NAMALWA (cell line): Measurements from ENCODE around the gene HDAC7.

Experiments used
- DNase-seq: peaks from one replicate; pipeline ENCODE4 v3.0.0-alpha.2; 2015; ENCODE audit warnings: low spot score

The HDAC7 gene

DNA sequence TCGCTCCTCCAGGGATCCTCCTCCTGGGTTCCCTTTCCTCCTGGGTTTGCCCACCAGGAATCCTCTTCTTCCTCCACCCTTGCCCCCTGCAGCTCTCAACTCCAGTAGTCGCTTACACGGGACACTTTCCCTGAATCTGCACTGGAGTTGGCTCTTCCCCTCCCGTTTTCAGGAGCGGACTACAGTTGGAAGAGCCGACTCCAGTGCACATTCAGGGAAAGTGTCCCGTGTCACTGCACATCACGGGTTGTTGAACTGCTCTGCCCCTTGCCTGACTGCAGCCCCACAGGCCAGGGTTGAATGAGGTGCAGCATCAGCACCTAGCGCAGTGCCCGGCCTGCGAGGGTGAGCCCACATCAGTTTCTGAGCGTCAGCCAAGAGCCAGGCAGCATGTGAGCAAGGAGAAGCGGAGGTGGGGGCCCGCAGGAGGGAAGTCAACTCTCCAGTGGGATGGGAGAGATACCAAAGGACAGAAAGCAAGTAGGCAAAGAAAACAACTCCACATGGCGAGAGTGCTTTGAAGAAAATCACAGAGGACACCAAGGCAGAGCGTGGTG is 74.1 kb downstream of the HDAC7 start:
- DNase-seq: no peak

GRCh38 chr12:47744778-47745436 is 74.8 kb downstream of the HDAC7 start:
- no peak for DNase-seq

DNA sequence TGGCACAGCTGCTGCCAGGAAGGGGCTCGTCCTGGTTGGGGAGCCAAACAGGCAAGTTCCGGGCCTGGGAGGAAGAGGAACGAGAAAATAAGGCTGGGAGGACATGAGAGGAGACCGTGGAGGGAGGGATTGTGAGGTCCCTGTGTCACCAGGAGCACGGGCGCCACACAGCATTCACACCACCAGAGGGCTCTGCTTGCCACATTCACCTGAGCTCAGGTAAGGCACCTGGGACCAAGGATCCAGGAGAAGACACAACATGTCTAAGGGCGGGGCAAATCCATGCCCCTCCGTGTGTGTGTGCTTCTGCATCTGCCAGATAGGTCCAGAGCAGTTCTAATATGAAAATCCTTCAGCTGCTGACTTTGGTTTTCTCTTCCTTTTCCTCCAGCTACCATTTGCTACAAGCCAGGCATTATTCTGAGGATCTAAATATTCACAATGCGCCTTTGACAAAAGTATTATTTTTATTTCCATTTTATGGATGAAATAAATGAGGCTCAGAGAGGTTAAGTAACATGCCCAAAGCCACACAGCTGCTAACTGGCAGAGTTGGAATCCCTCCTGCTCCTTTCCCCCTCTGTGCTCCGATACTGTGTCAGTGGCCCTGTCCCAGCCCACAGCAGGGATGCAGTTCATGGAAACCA is 75.6 kb downstream of the HDAC7 start:
- DNase-seq: no peak

DNA sequence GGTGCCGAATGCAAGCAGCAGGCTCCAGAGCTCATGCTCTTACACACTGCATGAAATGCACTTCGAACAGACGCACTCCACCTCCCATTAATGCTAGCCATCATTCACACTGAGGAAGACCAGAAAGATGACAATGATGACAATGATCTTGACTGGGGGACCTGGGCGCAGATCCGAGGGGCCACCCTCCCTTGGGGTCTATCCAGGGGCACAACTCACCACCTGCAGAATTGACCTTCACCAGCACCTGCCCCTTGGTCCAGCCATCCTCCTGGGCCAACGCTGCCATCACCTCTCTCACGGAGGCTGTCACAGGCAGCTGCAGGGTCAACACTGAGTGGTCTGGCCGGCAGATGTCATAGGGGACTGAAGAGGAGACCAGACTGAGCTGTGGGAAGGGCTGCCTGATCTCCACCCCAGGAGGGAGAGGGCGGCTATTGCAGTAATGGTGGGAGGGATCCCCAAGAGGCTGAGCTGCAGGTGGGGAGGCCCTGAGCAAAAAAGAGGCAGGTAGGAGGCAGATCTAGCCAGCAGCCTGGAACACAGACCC is 76.3 kb downstream of the HDAC7 start:
- DNase-seq: no peak

GRCh38 chr12:47742253-47742825 is 77.4 kb downstream of the HDAC7 start:
- peak; percentile 74 for DNase-seq

DNA sequence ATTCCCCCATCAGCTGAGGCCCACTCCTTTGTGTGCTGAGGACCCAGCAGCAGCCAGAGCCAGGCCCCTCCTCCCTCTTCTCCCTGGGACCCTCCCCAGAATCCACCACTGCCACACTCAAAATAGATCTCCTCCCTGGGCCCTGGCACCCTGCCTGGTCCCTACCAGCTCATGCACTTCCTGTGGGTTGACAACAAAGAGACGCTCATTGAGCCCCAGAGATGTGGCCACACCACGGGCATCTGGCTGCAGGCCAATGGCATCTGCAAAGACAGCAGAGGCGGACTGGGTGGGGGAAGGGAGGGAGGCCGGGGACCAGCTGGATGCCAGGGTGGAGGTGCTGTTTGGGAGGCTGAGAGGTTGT is 78.4 kb downstream of the HDAC7 start:
- peak; percentile 89 for DNase-seq

- DNase-seq: peak; percentile 70
Observed at GRCh38 chr12:47740606-47741339, 78.9 kb downstream of the HDAC7 start.

DNA sequence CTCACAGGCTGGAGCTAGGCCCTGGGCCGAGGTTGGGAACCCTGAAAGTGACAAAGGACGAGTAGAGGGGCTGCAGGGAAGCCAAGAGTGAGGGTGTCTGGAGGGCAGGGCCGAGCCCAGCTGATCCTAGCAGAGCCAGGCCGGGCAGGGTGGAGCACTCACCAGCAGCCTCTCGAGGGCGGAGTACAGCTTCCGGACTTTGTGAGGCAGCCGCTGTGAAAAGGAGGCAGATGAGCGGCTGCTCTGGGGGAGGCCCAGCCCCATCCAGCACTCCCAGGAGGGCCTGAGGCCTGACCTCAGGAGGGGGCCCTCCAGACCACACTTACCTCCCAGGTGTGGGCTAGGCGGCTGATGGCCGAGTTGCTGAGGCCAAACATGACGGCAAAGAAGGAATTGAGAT is 79.7 kb downstream of the HDAC7 start:
- DNase-seq: peak; percentile 63

- DNase-seq: no peak
Observed at GRCh38 chr12:47739297-47739696, 80.4 kb downstream of the HDAC7 start.

- no peak for DNase-seq
Observed at GRCh38 chr12:47737936-47738594, 81.6 kb downstream of the HDAC7 start.

- DNase-seq: no peak
Observed at GRCh38 chr12:47736877-47737676, 82.6 kb downstream of the HDAC7 start.

- no peak for DNase-seq
Observed at GRCh38 chr12:47736216-47736615, 83.5 kb downstream of the HDAC7 start.

- DNase-seq: no peak
Observed at GRCh38 chr12:47735649-47736048, 84.1 kb downstream of the HDAC7 start.

DNA sequence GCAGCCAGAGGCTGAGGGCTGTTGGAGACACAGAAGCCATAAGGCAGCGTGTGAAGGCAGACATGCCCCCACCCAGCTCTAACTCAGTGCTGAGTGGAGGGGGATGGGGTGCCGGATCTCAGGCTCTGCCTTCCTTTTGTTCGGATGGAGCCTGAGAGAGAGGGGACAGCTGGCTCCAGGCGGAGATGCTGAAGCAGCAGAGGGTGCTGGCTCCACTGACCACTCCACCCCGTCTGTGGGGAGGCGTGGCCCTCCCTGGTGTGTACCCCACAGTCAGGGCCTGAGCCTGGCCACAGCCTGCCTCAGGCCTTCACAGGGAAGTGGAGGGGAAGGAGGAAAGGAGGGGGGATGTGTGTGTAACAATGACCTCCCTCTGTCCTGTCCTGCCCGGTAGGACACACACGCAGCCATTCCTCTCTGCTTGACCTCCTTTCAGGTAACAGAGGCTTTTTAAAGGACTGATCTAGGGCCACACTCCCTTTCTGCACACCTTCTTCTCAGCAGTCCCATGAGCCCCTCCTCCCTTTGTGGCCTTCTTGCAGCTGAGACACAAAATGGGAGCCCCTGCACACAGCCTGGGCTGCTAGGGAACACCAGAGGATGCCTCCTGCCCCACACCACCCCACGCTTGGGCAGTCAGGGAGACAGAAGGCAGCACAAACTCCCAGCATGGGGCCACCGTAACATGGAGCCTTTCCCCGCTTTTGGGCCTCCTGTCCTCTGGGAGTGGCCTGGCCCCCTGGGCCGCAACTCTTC is 84.8 kb downstream of the HDAC7 start:
- DNase-seq: no peak

DNA sequence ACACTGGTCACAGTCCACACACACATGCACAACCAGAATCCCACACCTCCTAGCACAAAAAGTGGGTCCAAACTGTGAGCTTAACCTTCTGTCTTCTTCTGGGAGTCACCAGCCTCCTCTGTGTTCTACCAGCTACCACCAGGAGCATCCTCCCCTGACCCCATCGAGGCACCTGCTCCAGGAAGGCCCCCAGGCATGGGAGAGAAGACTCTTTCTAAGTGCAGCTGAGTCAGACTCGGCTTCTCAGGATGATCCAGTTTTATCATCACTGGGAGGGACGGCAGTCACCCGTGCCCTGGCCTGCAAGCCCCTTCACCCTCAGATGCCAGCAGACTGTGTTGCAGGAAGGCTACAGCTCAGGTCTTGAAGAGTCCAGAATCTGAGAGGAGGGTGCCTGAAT is 86.6 kb downstream of the HDAC7 start:
- DNase-seq: no peak
